Thymus (tissue), 14 donors: ENCODE data around the gene AIFM2. TPM values are rescaled to one million over a fixed set of nuclear protein-coding genes. Genes with fewer than 3 reads are reported as not detected.
"Not testable (repeated sequence)": the region's sequence is repeated elsewhere in the genome, so short reads cannot be mapped to it uniquely, and the experiment has no call there.

ENCODE experiments used
- DNase-seq, 9 donors: peaks; one replicate each; pipeline ENCODE4 v3.0.0-alpha.2; 2013; ENCODE audit warnings: low spot score in 9 of 9, low read depth in 6 of 9, missing footprints in 1 of 9
- H3K27ac ChIP-seq, 2 donors: one replicate each; pipeline ENCODE4 v1.5.1; 2013; ENCODE audit warnings: control low read depth in 1 of 2, low read depth in 1 of 2, low read length in 1 of 2, mild to moderate bottlenecking in 1 of 2, moderate library complexity in 1 of 2
- H3K27me3 ChIP-seq, 2 donors: one replicate each; pipeline ENCODE4 v1.5.1; 2013; ENCODE audit warnings: low read length in 1 of 2; ENCODE audit not compliant: control insufficient read depth in 2 of 2, insufficient read depth in 1 of 2
- H3K36me3 ChIP-seq, 2 donors: one replicate each; pipeline ENCODE4 v1.5.1; 2013; ENCODE audit warnings: low read length in 1 of 2, mild to moderate bottlenecking in 1 of 2, moderate library complexity in 1 of 2; ENCODE audit not compliant: control insufficient read depth in 2 of 2, insufficient read depth in 2 of 2
- H3K4me1 ChIP-seq, 2 donors: one replicate each; pipeline ENCODE4 v1.5.1; 2013; ENCODE audit warnings: low read length in 2 of 2; ENCODE audit not compliant: control insufficient read depth in 2 of 2, insufficient read depth in 2 of 2
- H3K4me3 ChIP-seq, 2 donors: one replicate each; pipeline ENCODE4 v1.5.1; 2013; ENCODE audit warnings: low read length in 2 of 2, control low read depth in 1 of 2, mild to moderate bottlenecking in 1 of 2
- H3K9me3 ChIP-seq, 2 donors: one replicate each; pipeline ENCODE4 v1.5.1; 2013; ENCODE audit warnings: low read length in 1 of 2, mild to moderate bottlenecking in 1 of 2; ENCODE audit not compliant: control insufficient read depth in 2 of 2, insufficient read depth in 1 of 2
- WGBS: extraction: QIAGEN DNeasy Blood & Tissue Kit; methylation state at CpG from one replicate; pipeline ENCODE4 v1.1.7; 2013; 5-methylcytosine and 5-hydroxymethylcytosine counted together
- long read RNA-seq, 10 donors: transcript quantifications; one replicate each; lab custom pipeline, GENCODE V29; 2026
- polyA plus RNA-seq: library from polyadenylated mRNA; stranded (reverse); fragments of 200-250 nt; gene quantifications from one replicate; pipeline ENCODE4 v1.2.3, GENCODE V29; 2013
- total RNA-seq: library from RNA; stranded (reverse); fragments of 120-200 nt; gene quantifications from one replicate; pipeline ENCODE4 v1.2.4, GENCODE V29; 2013
- donor health status: healthy.

The AIFM2 gene
- total RNA-seq (1.5 TPM), polyA plus RNA-seq (7.5 TPM)
- long read RNA-seq, donor 1: 0 reads
- long read RNA-seq, donor 2: 0 reads
- long read RNA-seq, donor 3, partial matches to known transcripts: 0 of 1 reads
- long read RNA-seq, donor 3, other reads (novel, unspliced or antisense): 0 of 1 reads
- long read RNA-seq, donor 4: 0 reads
- long read RNA-seq, donor 5, partial matches to known transcripts: 0 of 2 reads
- long read RNA-seq, donor 5, other reads (novel, unspliced or antisense): 0 of 2 reads
- long read RNA-seq, donor 6, partial matches to known transcripts: 96 of 96 reads
- long read RNA-seq, donor 6, other reads (novel, unspliced or antisense): 0 of 96 reads
- long read RNA-seq, donor 7: 0 reads
- long read RNA-seq, donor 8: 0 reads
- long read RNA-seq, donor 9, partial matches to known transcripts: 6 of 6 reads
- long read RNA-seq, donor 9, other reads (novel, unspliced or antisense): 0 of 6 reads
- long read RNA-seq, donor 10: 0 reads

GRCh38 chr10:70132098-70133029, at the start of gene AIFM2:
TSS of gene AIFM2 (minus strand) at chr10:70132825. CDS start at chr10:70124084, 8,741 bp downstream.
- Histone ChIP-seq H3K36me3 (no peaks in the 10 kb centered on the region), H3K4me3 (peak within 1 kb of the TSS; percentile 45 to 59), H3K27me3 (peaks cover 0 to 25% of the 10 kb centered on the region in 2 donors), H3K4me1 (peaks cover 8 to 9% of the 10 kb centered on the region in 2 donors), H3K9me3 (no peaks in the 10 kb centered on the region), H3K27ac (no peak within 1 kb of the TSS)
- peak in 1 of 9 donors; percentile 48 for DNase-seq
- WGBS: 10% methylated on average over 80 of the region's 80 CpGs

DNA sequence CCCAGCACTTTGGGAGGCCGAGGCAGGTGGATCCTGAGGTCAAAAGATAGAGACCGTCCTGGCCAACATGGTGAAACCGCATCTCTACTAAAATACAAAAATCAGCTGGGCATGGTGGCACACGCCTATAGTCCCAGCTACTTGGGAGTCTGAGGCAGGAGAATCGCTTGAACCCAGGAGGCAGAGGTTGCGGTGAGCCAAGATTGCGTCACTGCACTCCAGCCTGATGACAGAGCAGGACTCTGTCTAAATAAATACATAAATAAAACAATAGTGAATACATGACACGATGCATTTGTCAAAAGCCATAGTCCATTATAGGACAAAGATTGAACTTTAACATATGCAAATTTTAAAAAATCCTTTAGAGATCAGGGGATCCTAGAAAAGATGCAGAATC, 46.6 kb upstream of the AIFM2 start:
- H3K27ac ChIP-seq, DNase-seq, H3K9me3 ChIP-seq, H3K36me3 ChIP-seq, H3K4me3 ChIP-seq, H3K4me1 ChIP-seq, H3K27me3 ChIP-seq: not testable (repeated sequence)
- WGBS: 98% methylated on average over 8 of the region's 8 CpGs

DNA sequence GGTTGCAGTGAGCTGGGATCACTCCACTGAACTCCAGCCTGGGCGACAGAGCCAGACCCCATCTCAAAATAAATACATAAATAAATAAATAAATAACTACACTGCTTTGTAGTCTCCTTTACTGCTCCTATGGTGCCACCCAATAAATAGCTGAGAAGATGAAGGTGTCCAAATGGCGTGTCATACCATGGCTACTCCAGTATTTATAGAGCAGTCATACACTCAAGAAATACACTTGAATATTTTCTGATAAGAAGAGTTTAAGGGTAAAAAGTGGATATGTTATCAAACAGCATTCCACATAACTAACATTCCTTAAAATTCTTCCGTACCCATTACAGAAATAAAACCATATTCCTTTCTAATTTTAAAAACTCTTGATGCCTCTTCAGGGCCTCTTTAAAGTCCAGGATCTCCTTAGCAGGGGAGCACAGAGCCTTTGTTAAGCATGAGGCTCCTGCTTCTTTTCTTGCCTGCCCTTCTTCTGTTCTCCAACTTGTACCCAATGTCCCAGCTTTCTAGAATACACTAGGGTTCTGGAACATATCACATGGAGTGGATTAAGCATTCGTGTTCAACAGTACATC, 45.6 kb upstream of the AIFM2 start:
- H3K4me1 ChIP-seq: peaks cover 0 to 8% of the 10 kb centered on the region in 2 donors
- peaks cover 0 to 4% of the 10 kb centered on the region in 2 donors for H3K27me3 ChIP-seq
- no peaks in the 10 kb centered on the region for H3K36me3 ChIP-seq
- DNase-seq: no peak
- peaks cover 0 to 1% of the 10 kb centered on the region in 2 donors for H3K9me3 ChIP-seq
- H3K27ac ChIP-seq: no peak overlapping the region
- H3K4me3 ChIP-seq: no peak overlapping the region
- WGBS: 98% methylated on average over 4 of the region's 4 CpGs

DNA sequence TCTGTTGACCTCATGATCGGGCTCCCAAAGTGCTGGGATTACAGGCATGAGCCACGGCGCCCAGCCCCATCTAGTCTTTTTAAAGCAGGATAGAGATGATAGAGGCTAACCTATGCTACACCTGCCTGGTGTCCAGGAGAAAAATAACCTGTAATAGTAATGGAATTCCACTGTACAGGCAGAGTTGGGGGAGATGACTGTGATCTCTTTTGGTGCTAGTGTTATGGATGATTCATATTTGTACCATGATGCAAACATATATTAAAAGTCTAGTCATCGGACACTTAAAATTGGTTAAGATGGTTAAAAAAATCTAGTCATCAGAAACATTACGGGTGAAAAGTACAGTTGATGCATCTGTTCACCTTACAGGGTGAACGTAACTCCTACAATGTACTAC, 43.8 kb upstream of the AIFM2 start:
- 83% methylated on average over 6 of the region's 6 CpGs for WGBS
- Histone ChIP-seq H3K27ac (no peak overlapping the region), H3K4me1 (peaks cover 0 to 8% of the 10 kb centered on the region in 2 donors), H3K36me3 (no peaks in the 10 kb centered on the region), H3K9me3 (peaks cover 0 to 1% of the 10 kb centered on the region in 2 donors), H3K4me3 (no peak overlapping the region), H3K27me3 (peaks cover 0 to 4% of the 10 kb centered on the region in 2 donors)
- DNase-seq: no peak

DNA sequence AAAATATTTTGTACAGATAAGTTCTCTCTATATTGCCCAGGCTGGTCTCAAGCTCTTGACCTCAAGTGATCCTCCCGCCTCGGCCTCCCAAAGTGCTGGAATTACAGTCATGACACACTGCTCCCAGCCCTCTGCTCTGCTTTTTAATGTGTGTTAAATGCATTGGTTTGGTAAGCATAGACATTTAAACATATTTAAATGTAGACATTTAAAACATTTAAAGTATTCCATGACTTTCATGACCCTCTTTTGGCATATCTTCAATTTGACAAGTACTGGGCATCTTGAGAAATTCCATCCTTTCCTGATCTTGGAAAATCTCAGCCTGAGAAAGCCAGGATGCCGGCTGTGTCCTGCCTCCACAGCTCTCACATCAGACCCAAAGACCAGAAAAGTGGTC, 42.9 kb upstream of the AIFM2 start:
- Histone ChIP-seq H3K4me1 (peaks cover 3 to 8% of the 10 kb centered on the region in 2 donors), H3K36me3 (no peaks in the 10 kb centered on the region), H3K4me3 (no peak overlapping the region), H3K27me3 (peaks cover 0 to 4% of the 10 kb centered on the region in 2 donors), H3K9me3 (peaks cover 0 to 1% of the 10 kb centered on the region in 2 donors), H3K27ac (no peak overlapping the region)
- DNase-seq: no peak
- WGBS: 95% methylated on average over 3 of the region's 3 CpGs

DNA sequence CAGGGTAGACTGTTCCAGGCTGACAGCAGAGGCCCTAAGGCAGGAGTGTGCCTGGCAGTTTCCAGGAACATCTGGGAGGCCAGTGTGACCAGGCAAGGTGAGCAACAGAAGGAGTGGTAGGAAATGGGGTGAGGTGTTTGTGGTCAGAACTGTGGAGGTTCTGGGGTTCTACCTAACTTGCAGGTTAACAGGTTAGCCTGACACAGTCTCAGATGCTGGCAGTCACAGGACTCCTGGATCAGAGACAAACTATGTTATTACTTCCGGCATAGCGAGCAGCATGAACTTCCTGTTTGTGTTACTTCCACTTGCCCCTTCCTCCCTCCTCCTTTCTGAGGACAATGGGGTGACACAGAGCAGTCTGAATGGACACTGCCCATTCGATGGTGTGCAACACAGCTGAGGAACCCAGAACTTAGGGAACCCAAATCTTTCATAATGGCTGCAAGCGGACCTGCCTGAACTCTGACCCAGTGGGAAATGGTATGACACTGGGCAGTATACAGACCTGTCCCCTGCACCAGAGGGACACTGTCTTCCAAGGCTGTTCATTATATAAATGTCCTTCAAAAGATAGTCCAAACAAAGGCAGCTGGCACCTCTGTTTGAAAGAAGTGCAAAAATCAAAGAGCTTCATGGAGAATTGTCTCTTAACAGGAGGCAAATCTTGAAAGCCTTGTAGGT, 41.6 kb upstream of the AIFM2 start:
- WGBS: 52% methylated on average over 4 of the region's 4 CpGs
- peaks cover 0 to 2% of the 10 kb centered on the region in 2 donors for H3K27me3 ChIP-seq
- peak in 2 of 9 donors; percentile 20 to 46 for DNase-seq
- H3K9me3 ChIP-seq: no peaks in the 10 kb centered on the region
- H3K27ac ChIP-seq: peak overlapping the region in 1 of 2 donors; percentile 31
- no peak overlapping the region for H3K4me3 ChIP-seq
- peaks cover 3 to 12% of the 10 kb centered on the region in 2 donors for H3K4me1 ChIP-seq
- no peaks in the 10 kb centered on the region for H3K36me3 ChIP-seq

DNA sequence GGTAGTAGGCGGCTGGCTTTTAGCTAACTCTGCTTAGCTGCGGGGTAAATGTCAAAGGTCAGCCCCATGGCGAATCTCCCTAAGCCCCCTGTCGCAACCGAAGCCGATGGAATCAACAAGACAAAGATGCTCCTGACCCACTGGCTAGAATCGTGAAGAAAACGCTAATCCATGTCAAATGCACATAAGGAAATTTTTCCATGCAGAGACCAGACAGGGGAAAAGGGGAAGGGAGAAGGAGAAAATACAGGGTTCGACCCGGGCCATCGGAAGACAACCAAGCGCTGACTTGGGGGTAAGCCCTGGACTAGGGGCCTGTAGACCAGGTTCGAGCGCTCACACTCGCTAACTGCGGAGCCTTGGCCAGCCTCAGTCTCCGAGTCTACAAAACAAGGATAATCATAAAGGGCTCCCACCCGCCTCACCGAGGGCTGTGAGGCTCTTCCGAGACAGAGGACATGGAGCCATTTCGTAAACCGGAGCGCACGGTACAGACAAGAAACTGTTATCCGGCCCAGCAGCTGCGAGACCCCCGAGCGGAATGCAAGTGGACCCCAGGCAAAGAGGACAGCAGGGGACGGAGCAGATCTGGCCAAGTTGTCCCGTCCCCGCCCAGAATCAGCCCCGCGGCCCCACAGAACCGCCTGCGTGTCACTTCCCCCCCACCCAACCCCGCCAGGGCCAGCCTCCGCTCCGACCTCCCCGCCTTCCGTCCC, 37.2 kb upstream of the AIFM2 start:
- Histone ChIP-seq H3K27me3 (no peaks in the 10 kb centered on the region), H3K4me3 (peak overlapping the region; percentile 71 to 77), H3K9me3 (no peaks in the 10 kb centered on the region), H3K4me1 (peaks cover 15 to 23% of the 10 kb centered on the region in 2 donors), H3K27ac (peak overlapping the region; percentile 69 to 82), H3K36me3 (peaks cover 8 to 11% of the 10 kb centered on the region in 2 donors)
- DNase-seq: peak in 3 of 9 donors; percentile 23 to 55 (median 41)
- WGBS: 3% methylated on average over 40 of the region's 40 CpGs

DNA sequence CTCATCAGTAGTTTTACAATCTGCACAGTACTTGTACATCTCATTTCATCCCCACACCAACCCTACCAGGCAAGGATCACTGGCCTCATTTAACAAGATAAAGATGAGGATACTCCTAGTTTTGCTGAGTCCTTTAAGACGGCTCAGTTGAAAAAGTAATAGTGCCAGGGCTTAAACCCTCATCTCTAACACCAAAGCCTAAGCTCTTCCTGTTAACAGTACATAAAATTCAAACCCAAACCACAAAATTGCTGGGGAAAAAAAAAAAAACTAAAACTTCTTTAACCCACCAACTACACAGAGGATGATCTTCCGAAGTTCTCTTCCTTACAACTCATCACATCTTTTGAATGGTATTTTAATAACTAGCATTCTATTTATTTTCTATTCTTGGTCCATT, 36.4 kb upstream of the AIFM2 start:
- Histone ChIP-seq H3K4me3 (peak overlapping the region; percentile 71 to 77), H3K4me1 (peaks cover 19 to 20% of the 10 kb centered on the region in 2 donors), H3K36me3 (peaks cover 8 to 11% of the 10 kb centered on the region in 2 donors), H3K27me3 (no peaks in the 10 kb centered on the region), H3K9me3 (no peaks in the 10 kb centered on the region), H3K27ac (peak overlapping the region; percentile 31 to 64)
- DNase-seq: peak in 3 of 9 donors; percentile 41 to 76 (median 49)
- WGBS: under 1% methylated on average over 2 of the region's 2 CpGs
